Peyer's patch (tissue), 4 donors: ENCODE measurements around the gene SAT1.

Source experiments
- POLR2A ChIP-seq, 2 donors: fragments of 450-650 bp; IDR thresholded peaks; one replicate each; pipeline ENCODE4 v1.5.1; 2017; ENCODE audit warnings: antibody characterized with exemption in 2 of 2, mild to moderate bottlenecking in 2 of 2, moderate library complexity in 2 of 2
- TF ChIP-seq, protein P1 (sequence below), 6 experiments: fragments of 450-650 bp in 4 of 6; fragments of 200-600 bp in 2 of 6; sonication (generic) in 1 of 6; IDR thresholded peaks; one replicate each; pipeline ENCODE4 v1.5.1; 2017 to 2019; ENCODE audit warnings: antibody characterized with exemption in 6 of 6, mild to moderate bottlenecking in 3 of 6, moderate library complexity in 1 of 6

DNA sequence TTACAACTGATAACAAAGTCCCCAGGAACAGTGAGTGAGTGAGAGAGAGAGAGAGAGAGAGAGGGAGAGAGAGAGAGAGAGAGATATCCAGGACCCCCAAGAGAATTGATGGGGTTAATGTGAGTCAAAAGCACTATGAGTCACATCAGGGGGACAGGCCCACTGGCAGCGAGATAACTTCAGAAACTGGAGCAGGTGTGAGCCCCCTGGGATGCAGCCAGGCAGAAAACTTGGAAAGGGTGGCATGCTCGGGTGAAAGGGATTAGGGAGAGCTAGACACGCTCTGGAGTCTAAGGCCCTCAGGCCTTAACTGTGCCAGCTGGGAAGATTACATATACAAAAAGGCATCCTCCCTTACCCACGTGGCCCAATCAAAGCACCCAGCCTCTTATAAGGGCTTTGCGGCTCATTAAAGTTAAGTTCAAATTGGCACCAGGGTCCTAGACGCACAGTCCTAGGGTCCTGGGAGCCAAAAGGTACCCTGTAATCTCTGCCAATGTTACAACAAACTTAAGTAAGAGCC lies 40.7 kb upstream of the SAT1 start:
- TF ChIP-seq, protein P1, sequence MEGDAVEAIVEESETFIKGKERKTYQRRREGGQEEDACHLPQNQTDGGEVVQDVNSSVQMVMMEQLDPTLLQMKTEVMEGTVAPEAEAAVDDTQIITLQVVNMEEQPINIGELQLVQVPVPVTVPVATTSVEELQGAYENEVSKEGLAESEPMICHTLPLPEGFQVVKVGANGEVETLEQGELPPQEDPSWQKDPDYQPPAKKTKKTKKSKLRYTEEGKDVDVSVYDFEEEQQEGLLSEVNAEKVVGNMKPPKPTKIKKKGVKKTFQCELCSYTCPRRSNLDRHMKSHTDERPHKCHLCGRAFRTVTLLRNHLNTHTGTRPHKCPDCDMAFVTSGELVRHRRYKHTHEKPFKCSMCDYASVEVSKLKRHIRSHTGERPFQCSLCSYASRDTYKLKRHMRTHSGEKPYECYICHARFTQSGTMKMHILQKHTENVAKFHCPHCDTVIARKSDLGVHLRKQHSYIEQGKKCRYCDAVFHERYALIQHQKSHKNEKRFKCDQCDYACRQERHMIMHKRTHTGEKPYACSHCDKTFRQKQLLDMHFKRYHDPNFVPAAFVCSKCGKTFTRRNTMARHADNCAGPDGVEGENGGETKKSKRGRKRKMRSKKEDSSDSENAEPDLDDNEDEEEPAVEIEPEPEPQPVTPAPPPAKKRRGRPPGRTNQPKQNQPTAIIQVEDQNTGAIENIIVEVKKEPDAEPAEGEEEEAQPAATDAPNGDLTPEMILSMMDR (IDR thresholded peaks at IDR 0.05), result no peak
- no peak for TF ChIP-seq POLR2A (IDR thresholded peaks at IDR 0.05)
